Measurements from ENCODE around the gene MAIP1. TPM values are rescaled to one million over a fixed set of nuclear protein-coding genes. Genes with fewer than 3 reads are reported as not detected.

The MAIP1 gene
- total RNA-seq, 1 donor: 29.8 TPM

- TF ChIP-seq, protein P1, sequence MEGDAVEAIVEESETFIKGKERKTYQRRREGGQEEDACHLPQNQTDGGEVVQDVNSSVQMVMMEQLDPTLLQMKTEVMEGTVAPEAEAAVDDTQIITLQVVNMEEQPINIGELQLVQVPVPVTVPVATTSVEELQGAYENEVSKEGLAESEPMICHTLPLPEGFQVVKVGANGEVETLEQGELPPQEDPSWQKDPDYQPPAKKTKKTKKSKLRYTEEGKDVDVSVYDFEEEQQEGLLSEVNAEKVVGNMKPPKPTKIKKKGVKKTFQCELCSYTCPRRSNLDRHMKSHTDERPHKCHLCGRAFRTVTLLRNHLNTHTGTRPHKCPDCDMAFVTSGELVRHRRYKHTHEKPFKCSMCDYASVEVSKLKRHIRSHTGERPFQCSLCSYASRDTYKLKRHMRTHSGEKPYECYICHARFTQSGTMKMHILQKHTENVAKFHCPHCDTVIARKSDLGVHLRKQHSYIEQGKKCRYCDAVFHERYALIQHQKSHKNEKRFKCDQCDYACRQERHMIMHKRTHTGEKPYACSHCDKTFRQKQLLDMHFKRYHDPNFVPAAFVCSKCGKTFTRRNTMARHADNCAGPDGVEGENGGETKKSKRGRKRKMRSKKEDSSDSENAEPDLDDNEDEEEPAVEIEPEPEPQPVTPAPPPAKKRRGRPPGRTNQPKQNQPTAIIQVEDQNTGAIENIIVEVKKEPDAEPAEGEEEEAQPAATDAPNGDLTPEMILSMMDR (IDR thresholded peaks at IDR 0.05; ENCODE audit: insufficient read depth, low read depth, low read length): no peak
- H3K4me3 ChIP-seq (ENCODE audit: low read depth, low read length): no peak overlapping the region
- no peak for DNase-seq (ENCODE audit: low read depth)
Measured at GRCh38 chr2:199994896-199995295, 39.5 kb downstream of the MAIP1 start.

GRCh38 chr2:199997296-199997695, 41.9 kb downstream of the MAIP1 start:
- TF ChIP-seq, protein P1 (IDR thresholded peaks at IDR 0.05; ENCODE audit: insufficient read depth, low read depth, low read length): no peak
- no peak overlapping the region for H3K4me3 ChIP-seq (ENCODE audit: low read depth, low read length)
- no peak for DNase-seq (ENCODE audit: low read depth)

- DNase-seq (ENCODE audit: low read depth): no peak
- H3K4me3 ChIP-seq (ENCODE audit: low read depth, low read length): no peak overlapping the region
- TF ChIP-seq, protein P1 (IDR thresholded peaks at IDR 0.05; ENCODE audit: insufficient read depth, low read depth, low read length): no peak
Measured at GRCh38 chr2:199999166-199999565, 43.8 kb downstream of the MAIP1 start.

- DNase-seq (ENCODE audit: low read depth): no peak
- no peak overlapping the region for H3K4me3 ChIP-seq (ENCODE audit: low read depth, low read length)
- TF ChIP-seq, protein P1 (IDR thresholded peaks at IDR 0.05; ENCODE audit: insufficient read depth, low read depth, low read length): no peak
Measured at GRCh38 chr2:200000444-200001163, 45.2 kb downstream of the MAIP1 start.

DNA sequence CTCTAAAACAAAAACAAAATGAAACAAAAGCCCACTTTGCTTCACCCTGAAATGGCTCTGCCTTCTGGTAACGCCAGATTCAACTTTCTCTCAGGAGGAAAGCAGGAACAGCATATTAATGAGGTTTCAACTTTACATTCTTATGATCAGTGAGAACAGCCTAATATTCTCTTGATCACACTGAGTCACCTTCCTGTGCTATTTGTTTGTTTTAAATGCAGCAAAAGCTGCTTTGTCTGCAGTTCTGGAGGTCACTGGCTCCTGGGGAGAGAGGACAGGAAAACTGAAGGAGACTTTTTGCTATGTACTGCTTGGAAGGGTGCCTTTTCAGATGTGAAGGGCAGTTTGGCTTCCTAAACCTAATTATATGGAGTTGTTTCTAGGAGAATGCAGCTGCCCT, 48.1 kb downstream of the MAIP1 start:
- peak; percentile 58 for DNase-seq (ENCODE audit: low read depth)
- TF ChIP-seq, protein P1 (IDR thresholded peaks at IDR 0.05; ENCODE audit: insufficient read depth, low read depth, low read length): no peak
- no peak overlapping the region for H3K4me3 ChIP-seq (ENCODE audit: low read depth, low read length)

GRCh38 chr2:200005675-200006074, 50.3 kb downstream of the MAIP1 start:
- DNase-seq (ENCODE audit: low read depth): no peak
- TF ChIP-seq, protein P1 (IDR thresholded peaks at IDR 0.05; ENCODE audit: insufficient read depth, low read depth, low read length): no peak
- no peak overlapping the region for H3K4me3 ChIP-seq (ENCODE audit: low read depth, low read length)

GRCh38 chr2:200007306-200007705, 51.9 kb downstream of the MAIP1 start:
- TF ChIP-seq, protein P1 (IDR thresholded peaks at IDR 0.05; ENCODE audit: insufficient read depth, low read depth, low read length): no peak
- DNase-seq (ENCODE audit: low read depth): no peak
- H3K4me3 ChIP-seq (ENCODE audit: low read depth, low read length): no peak overlapping the region
